Panc1 (cell line): Measurements from ENCODE around the gene SLC6A7. TPM values are rescaled to one million over a fixed set of nuclear protein-coding genes. Genes with fewer than 3 reads are reported as not detected.

ENCODE experiments used
- ATAC-seq: fragments of 200-7000 bp; cut with Tn5 transposase; 2 replicates; pipeline ENCODE4 v1.9.1; 2020; ENCODE audit warnings: mild to moderate bottlenecking, moderate library complexity
- BruUV-seq: library from RNA; stranded (reverse); fragments of 400-500 nt; replicated peaks from 2 replicates; lab custom pipeline; 2021; lab: Mats Ljungman, UMichigan
- CTCF ChIA-PET: fragments of 300-600 bp; sonication (Branson Sonifier 250); formaldehyde crosslinking; loops from one replicate; lab custom pipeline; 2022; ENCODE audit warnings: antibody characterized with exemption; lab: Charles Lee
- POLR2A ChIA-PET: fragments of 300-600 bp; sonication (Branson Sonifier 250); formaldehyde crosslinking; loops from one replicate; lab custom pipeline; 2022; ENCODE audit warnings: antibody characterized with exemption; lab: Charles Lee
- DNase-seq: peaks from one replicate; pipeline ENCODE4 v3.0.0-alpha.2; 2010; ENCODE audit warnings: low read depth, low spot score
- H3K27ac ChIP-seq: 2 replicates; pipeline ENCODE4 v1.5.1; 2011; ENCODE audit warnings: mild to moderate bottlenecking, low read length, inconsistent platforms
- H3K27me3 ChIP-seq: fragments of 200-500 bp; sonication (Bioruptor generic); 2 replicates; pipeline ENCODE4 v1.6.0; 2014; ENCODE audit warnings: low read length, inconsistent platforms; ENCODE audit not compliant: control insufficient read depth, insufficient read depth
- H3K36me3 ChIP-seq: fragments of 200-500 bp; sonication (Bioruptor generic); 2 replicates; pipeline ENCODE4 v1.5.1; 2014; ENCODE audit warnings: inconsistent platforms, mild to moderate bottlenecking, low read length, moderate library complexity; ENCODE audit not compliant: control insufficient read depth, insufficient read depth
- H3K4me1 ChIP-seq: 2 replicates; pipeline ENCODE4 v1.5.1; 2011; ENCODE audit warnings: inconsistent platforms, mild to moderate bottlenecking, low read length, moderate library complexity; ENCODE audit not compliant: control insufficient read depth, insufficient read depth
- H3K4me3 ChIP-seq, 2 experiments: 2 replicates each; pipeline ENCODE4 v1.5.1; 2011 to 2012; ENCODE audit warnings: low read depth in 2 of 2, low read length in 2 of 2, mild to moderate bottlenecking in 2 of 2, inconsistent platforms in 1 of 2, moderate library complexity in 1 of 2
- H3K9me3 ChIP-seq: fragments of 200-500 bp; sonication (Bioruptor generic); 2 replicates; pipeline ENCODE4 v1.5.1; 2014; ENCODE audit warnings: low read depth, mild to moderate bottlenecking, inconsistent platforms, low read length, moderate library complexity; ENCODE audit not compliant: control insufficient read depth, insufficient read depth
- POLR2AphosphoS5 ChIP-seq: IDR thresholded peaks from 2 replicates; pipeline ENCODE4 v1.6.1; 2012; ENCODE audit warnings: mild to moderate bottlenecking, low read depth, low read length, moderate library complexity
- SIN3A ChIP-seq: IDR thresholded peaks from 2 replicates; pipeline ENCODE4 v1.6.1; 2012; ENCODE audit warnings: low read depth, mild to moderate bottlenecking, low read length, moderate library complexity, borderline replicate concordance; ENCODE audit not compliant: insufficient read depth
- TCF7L2 ChIP-seq: IDR thresholded peaks from 2 replicates; pipeline ENCODE4 v1.6.1; 2011; ENCODE audit warnings: mild to moderate bottlenecking, low read depth, low read length, inconsistent platforms
- in situ Hi-C: cut with HindIII; loops from 2 replicates; pipeline ENCODE4 v1.10.0; 2016; ENCODE audit warnings: low sequenced_read_pairs, low pct_unique_long_range_greater_than_20kb
- intact Hi-C: fragments of 100-400 bp; cut with micrococcal nuclease; formaldehyde crosslinking; loops from one replicate; pipeline ENCODE4 v1.10.0; 2022; ENCODE audit not compliant: unreplicated experiment
- total RNA-seq: library from RNA; stranded (reverse); gene quantifications from one replicate; pipeline ENCODE4 v1.2.1, GENCODE V29; 2021; ENCODE audit not compliant: unreplicated experiment
- TF ChIP-seq, protein P1 (sequence below): fragments of 450-650 bp; IDR thresholded peaks from 2 replicates; pipeline ENCODE4 v1.5.1; 2017; ENCODE audit warnings: mild to moderate bottlenecking
- TF ChIP-seq, protein P2 (sequence below), 2 experiments: IDR thresholded peaks; 2 replicates each; pipeline ENCODE4 v1.6.1; 2011 to 2012; ENCODE audit warnings: low read depth in 2 of 2, control low read depth in 1 of 2, low read length in 1 of 2, mild to moderate bottlenecking in 1 of 2, moderate library complexity in 1 of 2; ENCODE audit not compliant: insufficient read depth in 1 of 2

Gene SLC6A7
- total RNA-seq, 1 experiment from 2014 or later = not detected

DNA sequence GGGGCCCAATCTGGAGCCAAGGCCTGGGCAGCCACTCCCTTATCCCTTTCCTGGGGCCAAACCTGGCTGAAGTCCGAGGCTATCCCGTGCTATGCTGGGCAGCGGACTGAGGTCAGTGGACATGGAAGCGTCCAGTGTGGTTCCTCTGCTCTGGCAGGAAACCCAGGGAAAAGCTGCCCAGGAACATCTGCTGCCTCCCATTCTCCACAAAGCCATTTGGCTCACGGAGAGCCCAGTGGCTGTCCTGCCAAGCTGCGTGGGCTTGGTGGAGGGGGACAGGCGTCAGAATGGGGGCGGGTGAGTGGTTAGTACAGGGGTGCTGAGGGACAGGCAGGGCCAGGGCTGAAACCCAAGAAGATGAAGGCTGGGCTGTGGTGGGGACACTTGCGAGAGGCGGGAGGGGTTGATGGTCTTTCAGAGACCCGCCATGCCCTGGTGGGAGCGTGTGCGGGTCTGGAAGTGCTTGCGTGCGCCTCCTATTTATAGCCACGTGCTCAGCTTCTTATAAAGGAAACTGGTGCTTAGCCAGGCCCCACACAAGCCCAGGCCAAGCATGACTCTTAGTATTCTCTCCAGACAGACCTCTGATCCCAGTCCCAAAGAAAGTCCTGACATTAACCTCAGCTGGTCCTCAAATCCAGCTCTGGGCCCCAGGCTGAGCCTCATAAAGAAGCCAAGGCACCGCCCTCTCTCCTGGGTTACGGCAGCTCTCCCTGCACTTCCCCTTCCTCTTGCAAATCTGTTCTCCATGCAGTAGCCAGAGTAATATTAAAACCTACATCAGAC, 9.4 kb upstream of the SLC6A7 start:
- Histone ChIP-seq H3K4me3 (no peak overlapping the region), H3K36me3 (no peaks in the 10 kb centered on the region), H3K4me1 (no peaks in the 10 kb centered on the region), H3K27ac (no peak overlapping the region), H3K27me3 (no peaks in the 10 kb centered on the region), H3K9me3 (no peaks in the 10 kb centered on the region)
- ChIA-PET CTCF (no interaction called here), POLR2A (interaction anchor here (0.5 kb wide), 1 partner anchor 262 kb away, joined by 3 read pairs; no protein-coding TSS in a partner anchor)
- TF ChIP-seq TCF7L2 (no peak), SIN3A (no peak), POLR2AphosphoS5 (no peak)
- TF ChIP-seq, protein P1, sequence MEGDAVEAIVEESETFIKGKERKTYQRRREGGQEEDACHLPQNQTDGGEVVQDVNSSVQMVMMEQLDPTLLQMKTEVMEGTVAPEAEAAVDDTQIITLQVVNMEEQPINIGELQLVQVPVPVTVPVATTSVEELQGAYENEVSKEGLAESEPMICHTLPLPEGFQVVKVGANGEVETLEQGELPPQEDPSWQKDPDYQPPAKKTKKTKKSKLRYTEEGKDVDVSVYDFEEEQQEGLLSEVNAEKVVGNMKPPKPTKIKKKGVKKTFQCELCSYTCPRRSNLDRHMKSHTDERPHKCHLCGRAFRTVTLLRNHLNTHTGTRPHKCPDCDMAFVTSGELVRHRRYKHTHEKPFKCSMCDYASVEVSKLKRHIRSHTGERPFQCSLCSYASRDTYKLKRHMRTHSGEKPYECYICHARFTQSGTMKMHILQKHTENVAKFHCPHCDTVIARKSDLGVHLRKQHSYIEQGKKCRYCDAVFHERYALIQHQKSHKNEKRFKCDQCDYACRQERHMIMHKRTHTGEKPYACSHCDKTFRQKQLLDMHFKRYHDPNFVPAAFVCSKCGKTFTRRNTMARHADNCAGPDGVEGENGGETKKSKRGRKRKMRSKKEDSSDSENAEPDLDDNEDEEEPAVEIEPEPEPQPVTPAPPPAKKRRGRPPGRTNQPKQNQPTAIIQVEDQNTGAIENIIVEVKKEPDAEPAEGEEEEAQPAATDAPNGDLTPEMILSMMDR = no peak
- TF ChIP-seq, protein P2, sequence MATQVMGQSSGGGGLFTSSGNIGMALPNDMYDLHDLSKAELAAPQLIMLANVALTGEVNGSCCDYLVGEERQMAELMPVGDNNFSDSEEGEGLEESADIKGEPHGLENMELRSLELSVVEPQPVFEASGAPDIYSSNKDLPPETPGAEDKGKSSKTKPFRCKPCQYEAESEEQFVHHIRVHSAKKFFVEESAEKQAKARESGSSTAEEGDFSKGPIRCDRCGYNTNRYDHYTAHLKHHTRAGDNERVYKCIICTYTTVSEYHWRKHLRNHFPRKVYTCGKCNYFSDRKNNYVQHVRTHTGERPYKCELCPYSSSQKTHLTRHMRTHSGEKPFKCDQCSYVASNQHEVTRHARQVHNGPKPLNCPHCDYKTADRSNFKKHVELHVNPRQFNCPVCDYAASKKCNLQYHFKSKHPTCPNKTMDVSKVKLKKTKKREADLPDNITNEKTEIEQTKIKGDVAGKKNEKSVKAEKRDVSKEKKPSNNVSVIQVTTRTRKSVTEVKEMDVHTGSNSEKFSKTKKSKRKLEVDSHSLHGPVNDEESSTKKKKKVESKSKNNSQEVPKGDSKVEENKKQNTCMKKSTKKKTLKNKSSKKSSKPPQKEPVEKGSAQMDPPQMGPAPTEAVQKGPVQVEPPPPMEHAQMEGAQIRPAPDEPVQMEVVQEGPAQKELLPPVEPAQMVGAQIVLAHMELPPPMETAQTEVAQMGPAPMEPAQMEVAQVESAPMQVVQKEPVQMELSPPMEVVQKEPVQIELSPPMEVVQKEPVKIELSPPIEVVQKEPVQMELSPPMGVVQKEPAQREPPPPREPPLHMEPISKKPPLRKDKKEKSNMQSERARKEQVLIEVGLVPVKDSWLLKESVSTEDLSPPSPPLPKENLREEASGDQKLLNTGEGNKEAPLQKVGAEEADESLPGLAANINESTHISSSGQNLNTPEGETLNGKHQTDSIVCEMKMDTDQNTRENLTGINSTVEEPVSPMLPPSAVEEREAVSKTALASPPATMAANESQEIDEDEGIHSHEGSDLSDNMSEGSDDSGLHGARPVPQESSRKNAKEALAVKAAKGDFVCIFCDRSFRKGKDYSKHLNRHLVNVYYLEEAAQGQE (IDR thresholded peaks at IDR 0.05; ENCODE audit: insufficient read depth in 1 of 2, low read depth in 2 of 2, low read length in 1 of 2) = no peak
- no peak for ATAC-seq
- in situ Hi-C loops = no loop called here
- intact Hi-C loops = no loop called here
- no peak for DNase-seq
- no TSS peak for BruUV-seq

DNA sequence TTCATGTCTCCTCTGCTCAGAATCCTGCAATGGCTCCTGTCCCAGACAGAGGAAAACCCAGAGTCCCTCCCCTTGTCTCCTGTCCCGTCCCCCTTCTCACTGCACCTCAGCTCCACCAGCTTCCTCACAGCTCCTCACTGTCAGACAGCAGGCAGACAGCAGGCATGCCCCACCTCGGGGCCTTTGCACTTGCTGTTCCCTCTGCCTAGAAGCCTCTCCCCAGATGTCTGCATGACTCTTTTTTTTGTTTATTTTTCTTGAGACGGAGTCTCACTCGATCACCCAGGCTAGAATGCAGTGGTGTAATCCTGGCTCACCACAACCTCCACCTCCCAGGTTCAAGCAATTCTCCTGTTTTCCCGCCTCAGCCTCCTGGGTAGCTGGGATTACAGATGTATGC, 8.8 kb upstream of the SLC6A7 start:
- TF ChIP-seq, protein P1 = no peak
- TF ChIP-seq TCF7L2 (no peak), SIN3A (no peak), POLR2AphosphoS5 (no peak)
- TF ChIP-seq, protein P2 (IDR thresholded peaks at IDR 0.05; ENCODE audit: insufficient read depth in 1 of 2, low read depth in 2 of 2, low read length in 1 of 2) = no peak
- DNase-seq = no peak
- H3K9me3 ChIP-seq = no peaks in the 10 kb centered on the region
- no peaks in the 10 kb centered on the region for H3K27me3 ChIP-seq
- BruUV-seq = no TSS peak
- ATAC-seq = no peak
- no peak overlapping the region for H3K4me3 ChIP-seq
- in situ Hi-C loops = no loop called here
- no peaks in the 10 kb centered on the region for H3K36me3 ChIP-seq
- ChIA-PET CTCF (no interaction called here), POLR2A (no interaction called here)
- intact Hi-C loops = no loop called here
- H3K27ac ChIP-seq = no peak overlapping the region
- H3K4me1 ChIP-seq = no peaks in the 10 kb centered on the region
